Measurements from ENCODE around the gene RSPH4A. TPM values are rescaled to one million over a fixed set of nuclear protein-coding genes. Genes with fewer than 3 reads are reported as not detected.
"Not testable (repeated sequence)": the region's sequence is repeated elsewhere in the genome, so short reads cannot be mapped to it uniquely, and the experiment has no call there.

Gene RSPH4A
- total RNA-seq, 4 donors from 2014 or later: 0.16 to 2.8 (median 0.56) TPM; not detected in 1

- Histone ChIP-seq H3K36me3 (no peaks in the 10 kb centered on the region), H3K27ac (no peak overlapping the region), H3K4me3 (no peak overlapping the region), H3K27me3 (no peaks in the 10 kb centered on the region), H3K4me1 (peaks cover 10 to 11% of the 10 kb centered on the region in 2 donors), H3K9me3 (no peaks in the 10 kb centered on the region)
- ATAC-seq (no peak), DNase-seq (no peak)
- TF ChIP-seq POLR2A (IDR thresholded peaks at IDR 0.05): no peak
- TF ChIP-seq CTCF (IDR thresholded peaks at IDR 0.05 in 4 of 5, conservative IDR thresholded peaks at IDR 0.05 in 1 of 5): no peak
- in situ Hi-C loops (cut with MboI; ENCODE audit: low sequenced_read_pairs in 4 of 4) (no loop called here), intact Hi-C loops (cut with DNase I; ENCODE audit: low total_unique reads) (no loop called here)
Measured at GRCh38 chr6:116661594-116661993, 45.3 kb downstream of the RSPH4A start.

GRCh38 chr6:116662202-116662601 lies 45.9 kb downstream of the RSPH4A start:
- peaks cover 14 to 16% of the 10 kb centered on the region in 2 donors for H3K4me1 ChIP-seq
- no peak overlapping the region for H3K27ac ChIP-seq
- in situ Hi-C loops (cut with MboI; ENCODE audit: low sequenced_read_pairs in 4 of 4): no loop called here
- no peak for ATAC-seq
- intact Hi-C loops (cut with DNase I; ENCODE audit: low total_unique reads): no loop called here
- TF ChIP-seq CTCF (IDR thresholded peaks at IDR 0.05 in 4 of 5, conservative IDR thresholded peaks at IDR 0.05 in 1 of 5) (no peak), POLR2A (IDR thresholded peaks at IDR 0.05) (no peak)
- H3K36me3 ChIP-seq: no peaks in the 10 kb centered on the region
- DNase-seq: no peak
- H3K4me3 ChIP-seq: no peak overlapping the region
- no peaks in the 10 kb centered on the region for H3K9me3 ChIP-seq
- H3K27me3 ChIP-seq: no peaks in the 10 kb centered on the region

GRCh38 chr6:116663308-116663707 lies 47.0 kb downstream of the RSPH4A start:
- ATAC-seq (no peak), DNase-seq (no peak)
- H3K4me3 ChIP-seq: no peak overlapping the region
- no peaks in the 10 kb centered on the region for H3K36me3 ChIP-seq
- no peaks in the 10 kb centered on the region for H3K27me3 ChIP-seq
- intact Hi-C loops (cut with DNase I; ENCODE audit: low total_unique reads): no loop called here
- in situ Hi-C loops (cut with MboI; ENCODE audit: low sequenced_read_pairs in 4 of 4): no loop called here
- H3K27ac ChIP-seq: no peak overlapping the region
- H3K9me3 ChIP-seq: no peaks in the 10 kb centered on the region
- H3K4me1 ChIP-seq: peaks cover 18 to 24% of the 10 kb centered on the region in 2 donors
- no peak for TF ChIP-seq CTCF (IDR thresholded peaks at IDR 0.05 in 4 of 5, conservative IDR thresholded peaks at IDR 0.05 in 1 of 5)
- TF ChIP-seq POLR2A (IDR thresholded peaks at IDR 0.05): no peak

GRCh38 chr6:116664169-116664568 lies 47.9 kb downstream of the RSPH4A start:
- in situ Hi-C loops (cut with MboI; ENCODE audit: low sequenced_read_pairs in 4 of 4); H3K4me3 ChIP-seq; ATAC-seq; H3K27me3 ChIP-seq; intact Hi-C loops (cut with DNase I; ENCODE audit: low total_unique reads); DNase-seq; H3K36me3 ChIP-seq; H3K27ac ChIP-seq; H3K9me3 ChIP-seq: not testable (repeated sequence)
- peaks cover 18 to 24% of the 10 kb centered on the region in 2 donors for H3K4me1 ChIP-seq

GRCh38 chr6:116665464-116665863 lies 49.2 kb downstream of the RSPH4A start:
- TF ChIP-seq POLR2A (IDR thresholded peaks at IDR 0.05) (no peak), CTCF (IDR thresholded peaks at IDR 0.05 in 4 of 5, conservative IDR thresholded peaks at IDR 0.05 in 1 of 5) (no peak)
- H3K36me3 ChIP-seq: no peaks in the 10 kb centered on the region
- DNase-seq (no peak), ATAC-seq (no peak)
- H3K9me3 ChIP-seq: no peaks in the 10 kb centered on the region
- peaks cover 18 to 24% of the 10 kb centered on the region in 2 donors for H3K4me1 ChIP-seq
- H3K27ac ChIP-seq: peak overlapping the region in 1 of 4 donors; percentile 19
- H3K27me3 ChIP-seq: no peaks in the 10 kb centered on the region
- H3K4me3 ChIP-seq: no peak overlapping the region
- in situ Hi-C loops (cut with MboI; ENCODE audit: low sequenced_read_pairs in 4 of 4) (no loop called here), intact Hi-C loops (cut with DNase I; ENCODE audit: low total_unique reads) (loop anchor here (5.0 kb wide), 1 partner anchor 93 kb away; the partner anchor contains the start of gene RWDD1)
